SU-DHL-6 (cell line): Measurements from ENCODE around the gene ZBED5.

ENCODE experiments used
- CTCF ChIP-seq: fragments of 200-600 bp; sonication (generic); IDR thresholded peaks from one replicate; pipeline ENCODE4 v1.5.1; 2017; ENCODE audit warnings: antibody characterized with exemption, mild to moderate bottlenecking, low read length, moderate library complexity; ENCODE audit not compliant: insufficient read depth, poor library complexity, severe bottlenecking
- EZH2phosphoT487 ChIP-seq: fragments of 200-600 bp; sonication (generic), shearing (Covaris generic); conservative IDR thresholded peaks from 2 replicates; pipeline ENCODE4 v1.6.1; 2018; ENCODE audit warnings: mild to moderate bottlenecking, antibody characterized with exemption, low read length, moderate library complexity, mixed read lengths

GRCh38 chr11:10868352-10868751 is 10.5 kb upstream of the ZBED5 start:
- TF ChIP-seq CTCF: no peak
- TF ChIP-seq EZH2phosphoT487: no peak
